HepG2 (cell line): ENCODE measurements around the gene ARID1A. TPM values are rescaled to one million over a fixed set of nuclear protein-coding genes. Genes with fewer than 3 reads are reported as not detected.

Experiments
- CEBPZ ChIP-seq: IDR thresholded peaks from 2 replicates; pipeline ENCODE4 v1.6.1; 2012; ENCODE audit warnings: low read length, improper control_type of control experiment
- ZNF10 ChIP-seq: sonication (generic); formaldehyde crosslinking; IDR thresholded peaks from 2 replicates; pipeline ENCODE4 v1.4.0; 2020; ENCODE audit warnings: mild to moderate bottlenecking, low read depth, missing genetic modification reagents, borderline replicate concordance
- ZNF407 ChIP-seq: sonication (generic); formaldehyde crosslinking; IDR thresholded peaks from one replicate; pipeline ENCODE4 v1.5.1; 2020; ENCODE audit warnings: mild to moderate bottlenecking, missing genetic modification reagents; ENCODE audit errors: not compliant biosample characterization
- ZSCAN20 ChIP-seq: sonication (generic); formaldehyde crosslinking; IDR thresholded peaks from 2 replicates; pipeline ENCODE4 v1.4.0; 2020; ENCODE audit warnings: missing genetic modification reagents, mild to moderate bottlenecking, borderline replicate concordance
- polyA plus RNA-seq, 8 experiments: library from polyadenylated mRNA; depleted of rRNA in 3 of 8; stranded (reverse) in 7 of 8; unstranded in 1 of 8; fragments of >200 nt; fragmentation: Illumina TruSeq in 4 of 8; extraction: Trizol in 4 of 8; gene quantifications; 2 replicates each; pipeline versions ENCODE4 v1.2.1 to v1.2.3, GENCODE V29; 2011 to 2016; ENCODE audit warnings: low read depth in 4 of 8, missing spikeins in 1 of 8, mixed read lengths in 1 of 8; ENCODE audit not compliant: insufficient read depth in 1 of 8
- total RNA-seq, 5 experiments: library from RNA; depleted of rRNA; stranded (reverse); fragments of >200 nt; fragmentation: Illumina TruSeq; extraction: Trizol; gene quantifications; 2 replicates each; pipeline ENCODE4 v1.2.3, GENCODE V29; 2016; ENCODE audit warnings: low read depth in 1 of 5
- TF ChIP-seq, protein P1 (sequence below): sonication (generic); formaldehyde crosslinking; IDR thresholded peaks from 2 replicates; pipeline ENCODE4 v1.9.0; 2021; ENCODE audit warnings: mild to moderate bottlenecking, missing genetic modification reagents

ARID1A gene
- total and polyA plus RNA-seq, 2 of the 13 experiments (the other 11 are each of a cell fraction or from before 2014, with no cell fraction given): 11.9 to 15.9 TPM

GRCh38 chr1:26771643-26772321 is 76.0 kb downstream of the ARID1A start (continued):
- TF ChIP-seq ZNF407 (CRISPR knock-in tag): no peak
- no peak for TF ChIP-seq ZSCAN20 (CRISPR knock-in tag)
- TF ChIP-seq, protein P1, sequence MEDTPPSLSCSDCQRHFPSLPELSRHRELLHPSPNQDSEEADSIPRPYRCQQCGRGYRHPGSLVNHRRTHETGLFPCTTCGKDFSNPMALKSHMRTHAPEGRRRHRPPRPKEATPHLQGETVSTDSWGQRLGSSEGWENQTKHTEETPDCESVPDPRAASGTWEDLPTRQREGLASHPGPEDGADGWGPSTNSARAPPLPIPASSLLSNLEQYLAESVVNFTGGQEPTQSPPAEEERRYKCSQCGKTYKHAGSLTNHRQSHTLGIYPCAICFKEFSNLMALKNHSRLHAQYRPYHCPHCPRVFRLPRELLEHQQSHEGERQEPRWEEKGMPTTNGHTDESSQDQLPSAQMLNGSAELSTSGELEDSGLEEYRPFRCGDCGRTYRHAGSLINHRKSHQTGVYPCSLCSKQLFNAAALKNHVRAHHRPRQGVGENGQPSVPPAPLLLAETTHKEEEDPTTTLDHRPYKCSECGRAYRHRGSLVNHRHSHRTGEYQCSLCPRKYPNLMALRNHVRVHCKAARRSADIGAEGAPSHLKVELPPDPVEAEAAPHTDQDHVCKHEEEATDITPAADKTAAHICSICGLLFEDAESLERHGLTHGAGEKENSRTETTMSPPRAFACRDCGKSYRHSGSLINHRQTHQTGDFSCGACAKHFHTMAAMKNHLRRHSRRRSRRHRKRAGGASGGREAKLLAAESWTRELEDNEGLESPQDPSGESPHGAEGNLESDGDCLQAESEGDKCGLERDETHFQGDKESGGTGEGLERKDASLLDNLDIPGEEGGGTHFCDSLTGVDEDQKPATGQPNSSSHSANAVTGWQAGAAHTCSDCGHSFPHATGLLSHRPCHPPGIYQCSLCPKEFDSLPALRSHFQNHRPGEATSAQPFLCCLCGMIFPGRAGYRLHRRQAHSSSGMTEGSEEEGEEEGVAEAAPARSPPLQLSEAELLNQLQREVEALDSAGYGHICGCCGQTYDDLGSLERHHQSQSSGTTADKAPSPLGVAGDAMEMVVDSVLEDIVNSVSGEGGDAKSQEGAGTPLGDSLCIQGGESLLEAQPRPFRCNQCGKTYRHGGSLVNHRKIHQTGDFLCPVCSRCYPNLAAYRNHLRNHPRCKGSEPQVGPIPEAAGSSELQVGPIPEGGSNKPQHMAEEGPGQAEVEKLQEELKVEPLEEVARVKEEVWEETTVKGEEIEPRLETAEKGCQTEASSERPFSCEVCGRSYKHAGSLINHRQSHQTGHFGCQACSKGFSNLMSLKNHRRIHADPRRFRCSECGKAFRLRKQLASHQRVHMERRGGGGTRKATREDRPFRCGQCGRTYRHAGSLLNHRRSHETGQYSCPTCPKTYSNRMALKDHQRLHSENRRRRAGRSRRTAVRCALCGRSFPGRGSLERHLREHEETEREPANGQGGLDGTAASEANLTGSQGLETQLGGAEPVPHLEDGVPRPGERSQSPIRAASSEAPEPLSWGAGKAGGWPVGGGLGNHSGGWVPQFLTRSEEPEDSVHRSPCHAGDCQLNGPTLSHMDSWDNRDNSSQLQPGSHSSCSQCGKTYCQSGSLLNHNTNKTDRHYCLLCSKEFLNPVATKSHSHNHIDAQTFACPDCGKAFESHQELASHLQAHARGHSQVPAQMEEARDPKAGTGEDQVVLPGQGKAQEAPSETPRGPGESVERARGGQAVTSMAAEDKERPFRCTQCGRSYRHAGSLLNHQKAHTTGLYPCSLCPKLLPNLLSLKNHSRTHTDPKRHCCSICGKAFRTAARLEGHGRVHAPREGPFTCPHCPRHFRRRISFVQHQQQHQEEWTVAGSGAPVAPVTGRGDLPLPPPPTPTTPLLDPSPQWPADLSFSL: no peak
- no peak for TF ChIP-seq CEBPZ
- TF ChIP-seq ZNF10 (CRISPR knock-in tag): no peak
